ELF-1 (cell line): ENCODE data around the gene STX8.

Experiments used
- DNase-seq: peaks from one replicate; pipeline ENCODE4 v3.0.0-alpha.2; 2016; ENCODE audit warnings: low read depth, low spot score

STX8 gene

GRCh38 chr17:9228408-9229159 is 347.0 kb downstream of the STX8 start:
- DNase-seq: no peak

GRCh38 chr17:9227819-9228407 is 347.7 kb downstream of the STX8 start:
- no peak for DNase-seq

DNA sequence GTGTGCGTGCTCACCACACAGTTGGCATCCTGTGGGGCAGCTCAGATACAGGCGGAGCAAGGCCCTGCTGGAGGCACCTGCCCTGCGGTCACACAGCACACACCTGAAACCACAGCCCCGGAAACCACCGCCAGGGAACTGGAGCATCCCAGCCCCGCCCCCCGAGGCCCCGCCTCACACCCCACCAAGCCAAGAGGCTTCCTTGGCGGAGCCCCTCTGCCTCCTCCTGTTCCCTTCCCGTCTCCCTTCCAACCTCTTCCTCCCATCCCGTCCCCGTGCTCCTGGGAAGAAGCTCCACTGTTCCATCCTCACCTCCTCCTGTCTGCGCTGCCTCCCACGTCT is 348.9 kb downstream of the STX8 start:
- no peak for DNase-seq

GRCh38 chr17:9226130-9226793 is 349.4 kb downstream of the STX8 start:
- no peak for DNase-seq

GRCh38 chr17:9225305-9226101 is 350.1 kb downstream of the STX8 start:
- peak; percentile 87 for DNase-seq

DNA sequence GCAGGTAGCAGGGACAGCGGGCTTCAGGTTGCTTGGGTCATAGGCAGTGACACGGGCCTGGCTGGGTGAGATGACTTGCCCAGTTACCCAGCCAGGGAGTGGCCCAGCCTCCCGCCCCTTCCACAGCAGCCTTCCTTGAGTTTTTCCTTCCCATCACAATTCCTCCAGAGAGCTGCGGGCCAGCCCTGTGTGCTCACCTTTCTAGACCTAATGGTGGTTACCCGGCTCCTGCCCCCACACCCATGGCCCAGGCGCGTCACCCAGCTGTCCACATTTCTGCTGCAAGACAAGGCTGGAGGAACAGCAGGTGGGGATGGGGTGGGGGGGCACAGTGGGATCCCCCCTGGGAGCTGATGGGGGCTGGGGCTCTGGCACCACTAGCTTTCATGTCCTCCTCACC is 351.1 kb downstream of the STX8 start:
- DNase-seq: no peak

DNA sequence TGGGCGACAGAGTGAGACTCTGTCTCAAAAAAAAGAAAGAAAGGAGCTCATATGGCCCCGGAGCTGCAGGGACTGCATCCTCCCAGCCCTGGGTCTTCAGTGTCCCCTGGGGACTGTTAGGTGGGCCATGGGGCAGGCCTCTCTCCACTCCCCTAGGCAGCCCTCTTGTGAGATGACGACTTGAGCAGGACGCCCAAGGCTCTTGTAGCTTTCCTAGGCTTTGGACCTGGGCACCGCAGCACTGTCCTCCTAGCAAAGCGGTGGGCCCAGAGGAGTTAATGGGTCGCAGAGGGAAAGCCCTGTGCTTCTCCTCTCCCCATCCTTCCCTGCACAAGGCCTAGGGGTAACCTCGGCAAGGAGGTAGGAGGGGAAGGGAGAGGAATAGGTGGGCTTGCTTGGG is 352.1 kb downstream of the STX8 start:
- DNase-seq: no peak

DNA sequence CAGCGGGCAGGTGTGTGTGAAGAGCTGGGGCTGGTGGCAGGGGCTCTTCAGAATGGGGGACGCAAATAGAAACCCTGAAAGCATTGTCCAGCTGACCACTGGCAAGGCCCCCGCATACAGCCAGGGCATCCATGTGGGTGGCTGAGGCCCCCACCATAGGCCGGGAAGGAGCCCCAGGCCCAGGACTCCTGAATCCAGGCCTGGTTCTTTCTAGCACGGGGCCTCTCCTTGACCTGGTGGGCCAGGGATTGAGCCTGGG is 353.8 kb downstream of the STX8 start:
- no peak for DNase-seq

GRCh38 chr17:9221147-9221921 is 354.3 kb downstream of the STX8 start:
- DNase-seq: peak; percentile 48

DNA sequence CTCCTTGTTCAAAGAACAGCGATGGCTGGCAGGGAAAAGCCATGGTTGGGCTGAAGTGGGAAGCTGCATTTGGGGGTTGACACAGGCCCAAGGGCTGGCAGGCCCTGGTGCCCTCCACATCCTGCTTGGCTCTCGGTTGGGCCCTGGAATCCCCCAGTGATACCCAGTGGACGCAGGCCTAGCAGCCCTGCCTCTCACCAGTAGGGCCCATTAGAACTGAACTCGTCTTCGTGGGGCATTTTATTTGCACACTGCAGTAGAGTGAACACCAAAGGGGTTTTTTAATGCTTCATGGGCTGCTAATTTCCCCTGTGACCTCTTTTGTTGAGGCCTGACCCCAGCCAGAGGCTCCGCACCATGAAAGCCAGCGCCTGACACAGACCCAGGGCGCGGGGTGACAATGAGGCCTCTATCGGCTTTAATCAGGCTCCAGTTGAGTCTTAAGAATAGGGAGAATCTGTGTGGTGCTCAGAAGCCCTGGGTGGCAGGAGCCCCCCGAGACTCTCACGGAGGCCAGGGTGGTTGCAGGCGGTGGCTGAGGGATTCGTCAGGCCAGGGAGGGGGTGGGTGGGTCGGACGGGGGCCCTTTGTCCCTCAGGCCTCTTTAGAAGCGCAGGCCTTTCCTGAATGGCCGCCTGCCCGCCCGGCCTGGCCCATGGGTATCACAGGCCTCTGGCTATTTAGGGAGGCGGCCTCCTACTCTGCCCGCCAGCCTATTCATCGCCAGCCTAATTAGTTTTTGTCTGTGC is 355.0 kb downstream of the STX8 start:
- DNase-seq: peak; percentile 63

GRCh38 chr17:9219631-9220397 is 355.8 kb downstream of the STX8 start:
- DNase-seq: peak; percentile 84

DNA sequence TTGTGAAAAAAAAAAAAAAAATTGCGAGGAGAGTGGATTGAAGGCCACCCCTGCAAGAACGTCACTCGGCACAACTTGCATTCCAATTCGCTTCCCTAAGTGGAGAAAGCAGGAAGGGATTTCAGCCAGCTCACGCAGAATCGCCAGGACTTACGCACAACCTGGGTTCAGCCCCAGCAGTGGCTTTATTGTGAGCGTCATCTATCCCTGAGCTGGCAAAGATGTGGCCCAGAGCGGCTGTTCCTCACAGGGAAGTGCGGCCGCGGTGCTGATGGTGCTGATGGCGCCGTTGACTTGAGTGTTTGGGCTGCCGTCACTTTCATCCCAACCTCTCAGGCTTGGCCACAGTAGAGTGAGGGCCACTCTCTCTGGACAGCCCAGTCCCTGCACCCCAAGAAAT is 356.7 kb downstream of the STX8 start:
- DNase-seq: no peak

DNA sequence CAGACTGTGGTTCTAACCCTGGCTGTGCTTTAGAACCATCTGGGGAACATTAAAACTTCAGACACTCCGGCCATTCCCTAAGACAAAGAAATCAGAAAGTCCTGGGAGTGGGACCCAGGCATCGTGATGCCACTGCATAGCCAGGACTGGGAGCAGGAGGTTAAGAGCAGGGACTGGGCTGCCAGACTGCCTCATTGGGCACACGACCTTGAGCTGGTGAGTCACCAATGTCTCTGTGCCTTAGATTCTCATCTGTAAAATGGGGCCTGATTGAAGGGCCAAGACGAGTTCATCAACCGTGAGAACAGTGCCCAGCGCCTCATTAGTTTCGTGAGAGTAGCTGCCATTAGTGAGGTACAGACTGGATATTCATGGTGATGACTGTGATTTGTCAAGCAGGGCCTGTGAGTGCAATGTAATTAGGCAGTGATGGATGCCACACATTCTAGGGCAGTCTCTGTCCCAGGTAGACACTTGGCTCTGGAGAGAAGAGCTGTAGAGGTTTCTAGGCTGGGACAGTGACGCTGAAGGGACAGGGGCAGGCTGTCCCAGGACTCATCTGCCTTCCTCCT is 357.5 kb downstream of the STX8 start:
- DNase-seq: peak; percentile 76

DNA sequence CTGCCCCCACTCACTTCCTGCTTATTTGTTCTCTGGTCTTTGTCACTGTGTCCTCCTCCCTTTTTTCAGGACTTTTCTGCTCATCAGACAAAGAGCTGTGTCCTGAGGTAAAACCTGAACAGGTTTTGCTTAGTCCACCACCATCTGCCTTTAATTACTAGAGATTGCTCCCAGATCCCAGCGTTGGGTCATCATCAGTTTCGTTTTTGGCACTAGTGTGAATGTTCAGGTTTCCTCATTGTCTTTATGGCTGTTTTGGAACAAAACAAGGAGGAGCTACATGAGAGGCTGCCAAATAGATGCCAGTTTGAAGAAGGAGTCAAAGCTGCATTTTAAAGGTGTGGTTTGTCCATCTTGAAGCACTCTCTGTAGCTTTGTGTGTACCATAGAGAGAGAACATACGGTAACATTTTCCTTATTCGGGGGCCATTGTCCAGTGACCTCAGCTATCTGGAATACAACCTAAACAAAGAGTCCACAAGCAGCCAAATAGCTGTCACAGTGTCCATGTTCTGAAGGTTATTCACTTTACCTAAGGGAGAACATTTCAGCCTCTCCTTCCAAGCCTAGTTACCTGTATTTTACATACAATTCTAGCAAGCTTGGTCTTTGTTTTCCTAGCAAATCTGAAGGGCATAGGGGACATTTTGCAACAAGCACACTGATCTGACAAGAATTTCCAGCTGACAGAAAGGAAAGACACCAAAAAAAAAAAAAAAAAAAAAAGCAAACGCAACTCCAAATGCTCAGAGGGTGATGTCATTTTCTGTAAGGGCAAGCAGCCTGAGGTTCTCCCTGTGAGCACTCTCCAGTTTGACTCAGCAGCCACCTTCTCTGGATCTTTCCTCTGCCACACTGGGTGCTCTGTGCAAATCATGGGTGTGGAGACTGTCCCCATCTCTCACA is 358.2 kb downstream of the STX8 start:
- peak; percentile 66 for DNase-seq

DNA sequence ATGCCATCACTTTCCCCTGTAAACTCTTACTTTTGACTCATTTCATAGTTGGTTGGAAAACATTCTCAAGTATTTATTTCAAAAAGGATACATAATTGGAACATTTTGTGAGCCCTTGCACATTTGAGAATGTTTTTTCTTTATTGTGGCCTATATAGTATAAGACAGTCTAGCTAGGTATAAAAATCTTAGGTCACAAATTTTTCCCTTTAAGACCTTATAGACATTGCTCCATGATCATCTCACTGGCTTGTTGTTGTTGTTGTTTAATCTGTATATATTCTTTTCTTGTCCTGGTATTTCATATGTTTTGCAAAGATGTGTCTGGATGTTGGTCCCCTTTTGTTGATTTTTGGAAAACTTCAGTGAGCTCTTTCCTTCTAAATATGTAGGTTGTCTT is 360.2 kb downstream of the STX8 start:
- no peak for DNase-seq

- no peak for DNase-seq
Observed at GRCh38 chr17:9213303-9213640, 362.3 kb downstream of the STX8 start.

DNA sequence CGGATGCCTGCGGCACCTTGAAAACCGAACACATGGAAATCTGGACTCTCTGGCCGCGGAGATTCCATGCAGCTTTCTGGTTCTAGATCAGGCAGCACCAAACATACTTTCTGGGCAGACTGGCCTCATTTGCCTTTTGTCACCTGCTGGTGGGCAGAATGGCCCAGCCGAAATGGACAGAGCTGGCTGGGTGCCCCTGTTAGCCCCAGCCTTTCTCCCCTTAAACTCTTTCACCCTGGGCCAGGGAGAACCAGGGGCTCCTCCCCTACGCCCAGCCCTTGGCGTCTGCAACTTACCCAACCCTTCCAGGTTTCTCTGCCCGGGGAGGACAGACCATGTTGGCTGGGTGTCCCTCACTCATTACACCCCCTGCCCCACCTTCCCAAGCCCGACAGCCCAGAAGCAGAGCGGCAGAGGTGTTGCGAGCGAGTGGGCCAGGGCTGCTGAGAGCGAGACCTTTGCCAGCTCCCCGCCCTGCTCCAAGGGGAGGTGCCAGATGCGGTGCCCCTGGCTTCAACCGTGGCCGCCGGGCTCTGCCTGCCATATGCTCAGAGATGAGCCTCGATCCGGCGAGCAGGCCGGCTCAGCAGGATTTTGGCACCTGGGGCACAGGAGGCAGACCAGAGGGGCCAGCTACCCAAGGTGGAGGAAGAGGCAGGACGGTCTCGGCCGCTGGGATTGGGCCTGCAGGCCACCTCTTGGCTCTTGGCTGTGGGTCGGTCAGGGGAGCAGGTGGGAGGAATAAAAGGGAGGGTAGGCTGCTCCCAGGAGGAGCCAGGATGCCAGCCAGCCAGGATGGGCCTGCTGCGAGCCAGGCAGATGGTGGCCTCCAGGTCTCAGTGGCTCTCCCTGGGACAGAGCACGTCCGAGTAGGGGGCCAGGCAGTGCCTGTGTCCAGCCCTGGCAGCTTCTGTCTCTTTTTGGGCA is 363.0 kb downstream of the STX8 start:
- no peak for DNase-seq
